Fibroblast of peridontal ligament (primary cell): ENCODE data around the gene NUDT1.

ENCODE experiments used
- DNase-seq: peaks from one replicate; pipeline ENCODE4 v3.0.0-alpha.2; 2010; ENCODE audit errors: extremely low read depth

The NUDT1 gene

DNA sequence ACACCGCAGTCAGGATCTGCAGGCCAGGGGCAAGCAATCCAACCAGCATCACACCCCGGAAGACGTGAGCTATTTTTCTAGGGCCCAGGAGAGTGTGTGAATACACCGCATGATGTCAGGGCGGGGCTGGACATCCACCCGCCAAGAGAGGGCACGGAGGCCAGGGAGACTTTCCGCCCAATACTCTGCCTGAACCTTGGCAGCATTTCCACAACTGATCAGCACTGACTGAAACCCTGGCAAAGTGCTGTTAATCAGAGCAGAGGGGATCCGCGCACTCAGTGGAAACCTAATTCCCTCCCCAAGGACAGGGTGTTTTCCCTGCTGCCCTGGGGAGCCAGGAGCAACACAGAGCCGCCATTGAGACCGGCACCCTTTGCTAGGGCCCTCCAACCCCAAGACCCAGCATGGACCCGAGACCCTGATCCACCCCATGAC, 17.5 kb upstream of the NUDT1 start:
- DNase-seq: no peak

DNA sequence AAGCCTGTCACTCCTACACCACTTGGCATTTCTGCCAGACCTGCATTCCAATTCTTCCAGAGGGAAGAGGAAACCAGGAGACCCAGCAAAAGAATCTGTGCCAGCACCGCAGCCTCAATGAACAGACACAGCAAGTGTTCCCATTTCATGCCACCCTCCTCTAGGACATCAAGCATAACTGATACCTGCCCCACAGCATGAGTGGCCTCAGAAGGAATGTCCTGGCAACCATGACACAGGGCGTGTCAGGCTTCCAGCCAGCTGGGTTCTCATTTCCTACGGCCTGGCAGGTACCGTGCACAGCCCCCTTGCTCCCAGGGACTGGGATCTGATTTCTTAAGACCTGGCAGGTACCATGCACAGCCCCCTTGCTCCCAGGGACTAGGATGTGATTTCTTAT, 17.1 kb upstream of the NUDT1 start:
- no peak for DNase-seq

DNA sequence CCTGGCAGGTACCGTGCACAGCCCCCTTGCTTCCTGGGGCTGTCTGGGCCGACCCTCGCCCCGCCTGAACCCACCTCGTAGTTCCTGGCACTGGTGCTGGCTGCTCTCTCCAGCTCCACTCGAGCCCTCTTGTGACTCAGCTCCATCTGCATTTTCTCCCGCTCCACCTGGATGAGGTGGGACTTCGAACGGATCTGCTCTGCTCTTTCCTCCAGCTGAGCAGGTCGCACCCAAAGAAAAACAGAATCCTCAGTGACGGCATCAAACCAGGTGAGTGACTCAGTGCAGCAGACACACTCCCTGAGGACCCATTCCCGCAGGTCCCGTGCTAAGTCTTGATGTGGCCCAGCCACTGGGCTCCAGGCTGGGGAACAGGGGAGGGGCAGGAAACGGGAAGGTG, 16.7 kb upstream of the NUDT1 start:
- DNase-seq: no peak

DNA sequence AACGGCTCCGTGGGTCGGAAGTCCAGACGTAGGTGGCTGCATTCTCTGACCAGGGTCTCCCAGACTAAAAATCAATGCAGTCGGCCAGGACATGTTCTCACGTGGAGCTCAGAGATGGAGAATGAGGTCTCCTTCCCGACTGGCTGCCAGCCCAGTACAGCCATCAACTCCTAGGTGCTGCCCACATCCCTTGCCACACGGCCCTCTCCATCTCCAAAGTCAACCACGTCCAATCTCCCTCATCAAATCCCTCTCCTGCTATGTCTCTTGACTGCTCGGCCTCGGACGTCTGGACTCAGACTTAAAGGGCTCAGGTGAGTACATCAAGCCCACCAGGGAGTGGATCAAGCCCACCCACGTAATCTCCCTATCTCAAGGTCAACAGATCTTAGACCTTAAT, 16.2 kb upstream of the NUDT1 start:
- no peak for DNase-seq

DNA sequence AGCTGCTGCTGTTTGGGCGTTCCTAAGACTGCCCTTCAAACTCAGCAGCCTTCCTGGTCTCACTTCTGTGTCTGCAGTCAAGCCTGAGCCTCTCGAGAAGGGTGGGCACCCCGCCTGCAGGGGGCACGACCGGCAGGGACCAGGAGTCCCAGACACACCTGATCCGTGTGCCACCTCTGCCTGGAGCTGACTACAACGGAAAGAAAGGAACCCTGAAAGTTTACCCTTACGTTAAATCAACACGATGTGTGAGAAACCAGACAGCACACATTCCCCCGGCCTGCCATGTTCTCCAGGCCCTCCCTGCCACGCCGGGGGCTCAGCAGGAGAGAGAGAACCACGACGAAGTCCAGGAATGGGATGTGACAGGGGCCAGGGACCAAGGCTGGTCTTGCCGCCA, 14.3 kb upstream of the NUDT1 start:
- no peak for DNase-seq

DNA sequence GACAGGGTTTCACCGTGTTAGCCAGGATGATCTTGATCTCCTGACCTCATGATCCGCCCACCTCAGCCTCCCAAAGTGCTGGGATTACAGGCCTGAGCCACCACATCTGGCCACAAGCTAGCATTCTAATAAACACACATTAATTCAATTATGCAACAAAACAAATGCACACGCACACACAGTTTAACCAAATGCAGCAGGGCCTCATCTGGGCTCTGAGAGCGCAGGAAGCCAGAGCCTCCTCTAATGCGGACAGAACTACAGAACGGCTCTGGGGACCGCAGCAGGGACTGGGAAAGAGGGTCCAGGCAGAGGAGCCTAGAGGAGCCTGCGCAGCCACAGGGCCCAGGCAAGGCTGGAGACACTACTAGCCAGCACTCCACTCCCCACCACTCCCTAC, 13.1 kb upstream of the NUDT1 start:
- DNase-seq: no peak

DNA sequence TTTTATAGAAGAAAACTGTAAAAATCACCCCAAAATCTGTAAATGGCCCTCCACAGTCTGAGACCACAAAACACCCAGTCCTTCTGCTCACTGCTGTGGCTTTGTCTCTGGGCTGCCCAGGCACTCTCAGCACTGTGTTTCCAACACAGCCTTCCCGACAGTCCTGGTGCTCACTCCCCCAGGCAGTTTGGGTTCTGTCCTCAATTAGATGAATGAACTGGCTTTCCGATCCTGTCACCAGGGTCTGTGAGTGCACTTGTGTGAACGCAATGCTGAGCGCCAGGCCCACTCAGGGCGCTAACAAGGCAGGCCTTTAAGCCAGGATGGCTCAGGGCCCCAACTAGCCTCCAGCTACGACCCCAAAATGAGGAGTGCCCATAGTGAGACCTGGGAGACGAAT, 12.6 kb upstream of the NUDT1 start:
- no peak for DNase-seq

DNA sequence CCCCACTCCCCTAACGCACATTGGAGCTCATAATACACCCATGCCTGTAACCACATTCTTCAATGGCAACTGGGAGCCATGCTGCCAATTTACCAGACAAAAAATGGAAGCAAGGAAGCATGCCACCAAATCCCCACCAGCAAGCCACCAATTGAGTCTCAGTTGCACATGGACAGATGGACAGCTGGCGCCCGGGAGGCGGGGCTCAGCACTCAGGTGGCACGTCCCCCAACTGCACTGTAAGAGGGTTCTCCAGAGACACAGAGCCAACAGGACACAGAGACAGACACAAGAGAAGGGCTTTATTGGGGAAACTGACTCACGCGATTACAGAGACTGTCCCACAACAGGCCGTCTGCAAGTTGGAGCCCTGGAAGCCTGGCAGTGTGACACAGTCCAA, 11.8 kb upstream of the NUDT1 start:
- no peak for DNase-seq

DNA sequence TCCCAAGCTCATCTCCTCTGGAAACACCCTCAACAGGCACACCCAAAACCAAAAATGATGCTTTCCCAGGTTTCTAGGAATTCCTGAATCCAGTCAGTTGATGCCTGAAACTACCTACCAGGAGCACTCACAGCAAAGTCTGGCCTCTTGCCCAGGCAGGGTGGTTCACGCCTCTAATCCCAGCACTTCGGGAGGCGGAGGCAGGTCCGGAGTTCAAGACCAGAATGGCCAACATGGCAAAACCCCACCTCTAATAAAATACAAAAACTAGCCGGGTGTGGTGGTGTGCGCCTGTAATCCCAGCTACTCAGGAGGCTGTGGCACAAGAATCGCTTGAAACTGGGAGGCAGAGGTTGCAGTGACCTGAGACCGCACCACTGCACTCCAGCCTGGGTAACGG, 11.1 kb upstream of the NUDT1 start:
- DNase-seq: no peak

DNA sequence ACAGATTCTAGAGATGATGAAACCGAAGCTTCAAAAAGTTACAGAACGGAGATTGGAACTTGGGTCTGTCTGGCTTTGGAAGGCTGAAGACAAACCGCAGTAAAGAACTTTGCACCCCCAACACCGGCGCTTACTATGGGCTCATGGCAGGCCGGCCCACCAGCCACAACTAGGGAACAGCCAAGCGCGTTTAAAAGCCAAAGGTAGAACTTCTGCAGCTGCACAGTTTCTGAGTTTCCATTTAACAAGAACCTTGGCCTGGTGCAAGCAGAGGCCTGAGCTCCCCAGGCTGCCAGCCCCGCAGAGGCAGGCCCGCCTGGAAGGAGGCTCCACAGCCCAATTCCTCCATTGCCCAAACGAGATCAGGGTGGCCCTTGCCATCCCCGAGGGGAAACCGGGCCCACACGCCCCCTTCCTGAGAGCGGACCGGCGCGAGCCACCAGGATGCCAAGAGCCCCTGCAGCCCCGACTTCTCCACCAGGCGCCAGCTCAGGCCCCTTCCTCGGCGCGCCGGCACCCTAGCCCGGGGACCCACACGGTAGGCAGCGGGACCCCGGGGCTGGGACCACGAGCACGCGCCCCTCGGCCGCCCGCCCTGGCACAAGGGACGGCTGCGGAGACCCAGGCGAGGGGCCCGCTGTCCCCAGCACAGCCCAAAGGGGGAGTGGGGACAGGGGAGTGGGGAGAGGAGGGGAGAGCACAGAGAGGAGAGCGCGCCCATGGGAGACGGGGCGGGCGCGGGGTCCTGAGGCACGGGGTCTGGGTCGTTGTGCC, 9.8 kb upstream of the NUDT1 start:
- DNase-seq: peak; percentile 10

DNA sequence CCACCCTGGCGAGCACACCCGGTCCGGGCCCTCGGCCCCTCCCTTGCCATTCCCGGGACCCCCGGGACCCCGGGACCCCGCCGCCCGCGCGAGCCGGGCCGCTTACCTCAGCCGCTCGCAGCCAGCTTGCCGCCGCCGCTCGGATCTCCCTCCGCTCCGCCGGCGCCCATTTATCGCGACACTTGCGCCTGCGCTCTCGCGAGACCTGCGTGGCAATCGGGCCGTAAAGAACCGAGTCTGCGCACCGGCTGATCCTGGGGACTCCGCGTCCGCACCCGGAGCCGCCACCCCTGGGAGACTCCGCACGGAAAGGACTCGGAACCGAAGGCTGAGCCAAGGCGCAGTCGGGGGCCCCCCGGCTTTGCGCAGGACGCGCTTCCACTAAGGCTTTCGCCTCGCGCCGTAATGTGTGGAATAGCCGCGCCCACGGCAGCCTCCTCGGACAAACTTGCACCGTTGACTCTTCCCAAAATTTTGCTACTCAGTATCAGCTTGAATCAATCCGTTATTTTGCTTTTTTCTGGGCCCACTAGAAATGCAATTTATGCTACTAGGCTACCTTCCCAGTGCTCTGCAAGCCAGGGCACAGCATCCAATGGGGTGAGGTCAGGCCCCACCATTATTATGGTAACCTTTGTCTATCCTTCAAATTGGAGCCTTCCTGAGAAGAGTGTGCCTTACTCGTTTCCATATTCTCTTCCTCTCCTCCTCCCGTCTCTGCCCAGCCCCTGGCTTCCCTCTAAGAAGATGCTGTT, 9.1 kb upstream of the NUDT1 start, which contains the start of gene MAD1L1:
MAD1L1 (minus strand) TSS at position 180 of the 755 bp plus-strand sequence. CDS start 2,812 bp downstream, outside the sequence.
- DNase-seq: peak; percentile 88

DNA sequence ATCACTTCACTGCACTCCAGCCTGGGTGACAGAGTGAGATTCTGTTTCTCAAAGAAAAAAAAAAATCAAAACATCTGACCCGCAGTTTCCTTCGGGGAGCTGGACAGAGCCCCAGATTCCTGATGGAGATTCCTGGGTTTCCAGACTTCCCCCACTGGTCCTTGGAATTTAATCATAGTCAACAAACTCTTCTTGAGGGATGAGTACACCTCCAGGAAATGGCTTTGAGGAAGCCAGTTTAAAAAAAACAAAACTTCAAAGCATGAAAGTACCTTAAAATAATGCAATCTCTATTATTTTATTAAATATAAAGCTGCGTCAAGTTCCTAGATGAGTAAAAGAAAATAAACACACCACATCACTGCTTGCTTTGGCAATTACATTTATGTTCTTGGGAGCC, 8.1 kb upstream of the NUDT1 start:
- peak; percentile 16 for DNase-seq

DNA sequence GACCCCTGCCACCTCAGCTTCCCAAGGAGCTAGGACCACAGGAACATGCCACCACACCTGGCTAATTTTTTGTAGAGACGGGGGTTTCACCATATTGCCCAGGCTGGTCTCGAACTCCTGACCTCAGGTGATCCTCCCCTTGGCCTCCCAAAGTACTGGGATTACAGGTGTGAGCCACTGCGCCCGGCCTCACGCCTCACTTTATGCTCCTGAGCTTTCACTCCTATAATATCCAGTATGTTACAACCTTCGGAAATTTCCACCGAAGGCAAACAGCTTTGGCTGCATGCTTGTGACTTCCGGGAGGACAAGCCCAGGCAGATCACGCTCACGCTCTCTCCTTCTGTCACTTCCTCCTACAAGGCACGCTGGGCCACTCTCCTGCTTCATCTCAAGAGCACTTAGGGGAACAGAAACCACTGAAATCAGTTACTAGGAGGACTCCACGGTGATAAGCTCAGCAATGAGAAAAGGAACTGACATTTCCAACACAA, 4.9 kb upstream of the NUDT1 start:
- DNase-seq: no peak

DNA sequence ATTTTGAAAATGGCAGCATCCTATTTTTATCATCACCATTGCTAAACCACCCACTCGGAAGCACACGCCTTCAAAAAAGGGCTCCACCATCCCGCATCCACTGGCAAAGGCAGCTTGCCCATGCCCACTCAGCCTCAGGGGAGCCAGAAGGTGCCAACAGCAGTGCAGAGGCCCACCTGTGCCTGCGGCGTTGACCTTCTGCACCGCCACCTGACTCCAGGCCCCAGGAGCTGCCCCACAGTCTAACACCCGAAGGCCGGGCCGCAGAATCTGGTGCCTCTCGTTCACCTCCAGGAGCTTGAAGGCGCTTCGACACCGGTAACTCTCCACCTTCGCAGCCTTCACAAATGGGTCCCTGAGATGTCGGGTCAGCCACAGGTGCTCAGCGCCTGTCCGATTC, 2.8 kb upstream of the NUDT1 start:
- no peak for DNase-seq

DNA sequence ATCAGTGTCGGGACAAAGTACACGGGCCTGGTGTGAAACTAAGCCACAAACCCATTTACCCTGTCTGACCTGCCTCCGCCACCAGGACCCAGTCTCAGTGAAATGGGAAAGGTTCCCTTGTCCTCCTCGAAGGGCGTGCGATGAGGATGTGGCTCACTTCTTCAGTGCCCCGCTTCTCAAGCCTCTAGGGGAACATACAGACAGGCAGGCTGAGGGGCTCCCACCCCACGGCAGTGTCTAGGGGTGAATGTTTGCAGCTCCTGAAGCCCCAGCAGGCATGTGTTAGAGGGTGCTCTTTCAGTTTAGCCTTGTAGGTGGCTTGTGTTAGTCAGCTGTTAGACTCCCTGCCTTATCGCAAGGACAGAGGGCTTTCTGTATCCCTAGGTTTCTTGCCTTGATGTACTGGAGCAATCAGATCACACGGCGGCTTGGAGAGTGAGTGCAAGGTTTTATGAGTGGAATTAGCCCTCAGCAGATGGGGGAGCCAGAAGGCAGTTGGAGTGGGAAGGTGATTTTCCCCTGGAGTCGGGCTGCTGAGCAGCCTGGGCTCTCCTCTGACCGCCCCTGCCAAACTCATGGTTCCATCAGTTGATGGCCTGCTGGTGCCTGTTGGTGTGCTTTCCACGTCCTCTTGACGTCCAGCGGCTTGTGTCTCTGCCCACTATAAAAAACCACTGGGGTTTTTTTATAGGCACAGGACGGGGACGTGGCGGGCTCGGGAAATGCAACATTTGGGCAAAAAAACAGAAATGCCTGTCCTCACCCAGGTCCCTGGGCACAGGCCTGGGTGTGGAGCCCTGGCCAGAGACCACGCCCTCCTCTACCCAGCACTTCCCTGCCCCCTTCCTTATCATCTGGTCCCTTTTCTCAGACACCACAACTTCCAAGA, 759 bp downstream of the NUDT1 start:
- DNase-seq: peak; percentile 21

DNA sequence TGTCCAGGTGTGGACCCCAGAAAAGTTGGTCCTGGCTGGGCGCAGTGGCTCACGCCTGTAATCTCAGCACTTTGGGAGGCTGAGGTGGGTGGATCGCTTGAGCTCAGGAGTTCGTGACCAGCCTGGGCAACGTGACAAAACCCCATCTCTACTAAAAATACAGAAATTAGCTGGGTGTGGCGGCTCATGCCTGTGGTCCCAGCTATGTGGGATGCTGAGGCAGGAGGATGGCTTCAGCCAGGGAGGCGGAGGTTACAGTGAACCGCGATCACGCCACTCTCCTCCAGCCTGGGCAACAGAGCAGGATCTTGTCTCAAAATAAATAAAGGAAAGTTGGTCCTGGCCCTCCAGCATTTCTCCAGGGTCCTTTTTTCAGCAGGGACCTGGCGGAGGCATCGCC, 1.4 kb downstream of the NUDT1 start:
- DNase-seq: peak; percentile 55

DNA sequence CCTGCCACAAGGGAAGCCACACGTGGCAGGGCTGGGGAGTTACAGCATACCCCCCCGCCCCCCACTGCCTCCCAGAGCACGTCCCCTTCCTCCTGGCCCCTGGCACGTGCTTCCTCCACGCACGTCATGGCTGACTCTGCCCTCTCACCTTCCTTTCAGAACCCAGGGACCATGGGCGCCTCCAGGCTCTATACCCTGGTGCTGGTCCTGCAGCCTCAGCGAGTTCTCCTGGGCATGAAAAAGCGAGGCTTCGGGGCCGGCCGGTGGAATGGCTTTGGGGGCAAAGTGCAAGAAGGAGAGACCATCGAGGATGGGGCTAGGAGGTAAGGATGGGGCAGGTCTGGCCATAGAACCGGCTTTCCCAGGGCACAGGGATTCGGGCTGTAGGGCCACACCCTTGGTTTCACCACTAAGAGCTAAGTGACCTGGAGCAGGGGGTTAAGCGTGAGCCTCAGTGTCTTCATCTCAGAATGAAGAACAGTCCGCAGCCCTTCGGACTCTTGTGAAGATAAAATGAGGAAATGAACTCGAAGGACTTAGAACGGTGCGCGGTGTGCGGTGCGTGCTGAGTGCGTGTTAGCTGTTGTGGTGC, 2.5 kb downstream of the NUDT1 start:
- no peak for DNase-seq

DNA sequence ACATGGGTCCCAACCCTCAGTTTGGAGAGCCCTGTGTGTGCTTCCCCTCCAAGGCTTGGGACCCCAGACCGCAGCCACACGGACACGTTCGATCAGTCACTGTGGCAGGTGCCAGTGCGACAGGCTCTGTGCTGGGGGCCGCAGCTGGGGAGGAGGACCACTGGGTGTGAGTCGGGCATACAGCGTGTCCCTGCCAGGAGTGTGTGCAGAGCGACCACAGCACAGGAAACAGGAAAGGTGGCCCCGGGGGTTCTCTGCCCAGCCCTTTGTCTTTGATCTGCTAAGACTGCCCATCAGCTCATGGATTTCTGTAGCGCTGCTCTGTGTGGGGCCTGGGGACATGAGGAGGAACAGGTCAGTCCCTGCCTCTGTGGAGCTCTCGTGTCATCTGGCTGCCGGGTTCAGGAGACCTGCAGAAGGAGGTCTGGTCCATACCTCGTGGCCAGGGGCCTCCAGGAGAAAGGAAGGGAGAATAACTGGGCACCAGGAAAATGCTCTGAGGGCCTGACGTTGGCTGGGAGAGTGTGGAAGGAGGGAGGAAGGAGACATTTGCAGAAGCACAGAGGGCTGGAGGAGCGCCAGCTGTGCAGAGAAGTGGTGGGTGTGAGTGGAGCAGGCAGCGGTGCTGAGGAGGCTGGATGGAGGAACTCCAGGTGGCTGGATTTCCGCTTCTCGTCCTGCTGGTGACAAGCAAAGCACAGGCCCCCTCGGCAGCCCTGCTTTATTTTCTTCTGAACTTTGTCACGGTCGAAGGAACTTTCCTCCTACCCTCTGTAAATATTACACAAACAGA, 4.1 kb downstream of the NUDT1 start:
- no peak for DNase-seq

DNA sequence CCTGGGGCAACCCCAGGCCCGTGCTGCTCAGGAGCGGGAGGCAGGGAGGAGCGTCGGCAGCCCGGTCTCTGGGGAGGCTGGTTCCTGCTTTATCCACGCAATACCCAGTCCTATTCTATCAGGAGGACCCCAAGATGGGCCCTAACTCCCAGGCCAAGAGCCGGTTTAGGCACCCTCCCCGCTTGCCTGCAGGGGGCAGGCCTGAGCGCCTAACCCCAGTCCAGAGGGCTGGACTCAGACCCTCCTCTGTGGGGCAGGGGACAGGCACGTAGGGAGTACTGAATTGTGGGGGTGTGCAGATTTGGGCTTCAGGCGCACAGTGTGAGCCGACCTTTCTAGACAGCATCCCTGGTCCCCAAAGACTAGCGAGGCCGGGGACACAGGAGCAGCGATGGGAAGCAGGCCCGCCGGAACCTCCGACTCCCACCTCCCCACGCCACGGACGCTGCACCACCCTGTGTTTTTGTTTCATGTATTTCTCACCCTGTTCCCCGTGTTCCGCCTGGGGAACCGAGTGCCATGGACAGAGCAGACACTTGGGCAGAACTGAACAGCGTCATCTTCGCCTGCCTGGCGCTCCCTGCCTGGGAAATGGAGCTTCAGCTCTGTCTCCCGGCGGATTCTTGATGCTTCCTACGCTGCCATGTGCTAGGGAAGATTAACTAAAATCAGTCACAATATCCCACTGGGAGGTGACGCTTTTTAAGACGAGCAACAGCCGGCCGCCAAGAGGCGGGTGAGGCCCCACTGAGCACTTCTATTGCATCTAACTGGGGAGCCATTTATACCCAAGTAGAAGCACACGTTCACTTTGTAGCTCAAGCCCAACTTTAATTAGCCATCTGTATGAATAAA, 5.3 kb downstream of the NUDT1 start:
- DNase-seq: no peak
